ENCODE data around the gene NAT14. TPM values are rescaled to one million over a fixed set of nuclear protein-coding genes. Genes with fewer than 3 reads are reported as not detected.
A peak's percentile ranks its signal among the peaks of the same experiment; 100 is the strongest.

NAT14 gene
- total and polyA plus RNA-seq, 2 donors from 2014 or later, result 42.6 to 45.0 TPM

GRCh38 chr19:55479045-55479444 lies 5.9 kb upstream of the NAT14 start:
- Histone ChIP-seq H3K36me3 (ENCODE audit: control insufficient read depth in 2 of 3, insufficient read depth in 3 of 3, low read length in 3 of 3) (no peaks in the 10 kb centered on the region), H3K27ac (ENCODE audit: low read depth in 2 of 2, low read length in 2 of 2) (peak overlapping the region in 1 of 2 donors; percentile 13), H3K27me3 (ENCODE audit: control insufficient read depth, insufficient read depth, low read length) (no peaks in the 10 kb centered on the region), H3K4me1 (ENCODE audit: control insufficient read depth in 2 of 3, insufficient read depth in 2 of 3, low read depth in 1 of 3, low read length in 3 of 3) (peaks cover 2 to 30% (median 29%) of the 10 kb centered on the region in 3 donors), H3K9ac (ENCODE audit: low read length in 3 of 3) (no peak overlapping the region), H3K9me3 (ENCODE audit: control insufficient read depth in 2 of 3, insufficient read depth in 1 of 3, low read length in 3 of 3) (no peaks in the 10 kb centered on the region), H3K4me3 (ENCODE audit: low read length in 3 of 3) (no peak overlapping the region)
- DNase-seq (no peak), FAIRE-seq (no peak)
- no peak for TF ChIP-seq CTCF (IDR thresholded peaks at IDR 0.05; ENCODE audit: borderline replicate concordance, extremely low read depth, insufficient read depth)
- intact Hi-C loops (cut with DNase I), result no loop called here

GRCh38 chr19:55479451-55480230 lies 5.3 kb upstream of the NAT14 start:
- Histone ChIP-seq H3K9ac (ENCODE audit: low read length in 3 of 3) (no peak overlapping the region), H3K4me1 (ENCODE audit: control insufficient read depth in 2 of 3, insufficient read depth in 2 of 3, low read depth in 1 of 3, low read length in 3 of 3) (peaks cover 2 to 30% (median 23%) of the 10 kb centered on the region in 3 donors), H3K27me3 (ENCODE audit: control insufficient read depth, insufficient read depth, low read length) (no peaks in the 10 kb centered on the region), H3K36me3 (ENCODE audit: control insufficient read depth in 2 of 3, insufficient read depth in 3 of 3, low read length in 3 of 3) (no peaks in the 10 kb centered on the region), H3K4me3 (ENCODE audit: low read length in 3 of 3) (no peak overlapping the region), H3K9me3 (ENCODE audit: control insufficient read depth in 2 of 3, insufficient read depth in 1 of 3, low read length in 3 of 3) (no peaks in the 10 kb centered on the region), H3K27ac (ENCODE audit: low read depth in 2 of 2, low read length in 2 of 2) (peak overlapping the region in 1 of 2 donors; percentile 43)
- DNase-seq (no peak), FAIRE-seq (no peak)
- no peak for TF ChIP-seq CTCF (IDR thresholded peaks at IDR 0.05; ENCODE audit: borderline replicate concordance, extremely low read depth, insufficient read depth)
- intact Hi-C loops (cut with DNase I), result no loop called here

DNA sequence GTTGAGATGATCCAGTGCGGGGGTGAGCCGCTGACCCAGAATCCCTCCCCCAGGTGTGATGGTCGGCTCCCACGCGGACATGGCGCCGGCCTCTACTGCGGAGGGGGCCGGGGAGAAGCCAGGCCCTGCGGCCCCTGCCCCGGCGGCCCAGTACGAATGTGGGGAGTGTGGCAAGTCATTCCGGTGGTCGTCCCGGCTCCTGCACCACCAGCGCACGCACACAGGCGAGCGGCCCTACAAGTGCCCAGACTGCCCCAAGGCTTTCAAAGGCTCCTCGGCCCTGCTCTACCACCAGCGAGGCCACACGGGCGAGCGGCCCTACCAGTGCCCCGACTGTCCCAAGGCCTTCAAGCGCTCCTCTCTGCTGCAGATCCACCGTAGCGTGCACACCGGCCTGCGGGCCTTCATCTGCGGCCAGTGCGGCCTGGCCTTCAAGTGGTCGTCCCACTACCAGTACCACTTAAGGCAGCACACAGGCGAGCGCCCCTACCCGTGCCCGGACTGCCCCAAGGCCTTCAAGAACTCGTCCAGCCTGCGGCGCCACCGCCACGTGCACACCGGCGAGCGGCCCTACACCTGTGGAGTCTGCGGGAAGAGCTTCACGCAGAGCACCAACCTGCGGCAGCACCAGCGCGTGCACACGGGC lies 3.7 kb upstream of the NAT14 start:
- no peak for TF ChIP-seq CTCF (IDR thresholded peaks at IDR 0.05; ENCODE audit: borderline replicate concordance, extremely low read depth, insufficient read depth)
- FAIRE-seq (no peak), DNase-seq (peak in 2 of 5 donors; percentile 53 to 75)
- H3K36me3 ChIP-seq (ENCODE audit: control insufficient read depth in 2 of 3, insufficient read depth in 3 of 3, low read length in 3 of 3), result no peaks in the 10 kb centered on the region
- H3K27me3 ChIP-seq (ENCODE audit: control insufficient read depth, insufficient read depth, low read length), result no peaks in the 10 kb centered on the region
- H3K27ac ChIP-seq (ENCODE audit: low read depth in 2 of 2, low read length in 2 of 2), result no peak overlapping the region
- H3K4me3 ChIP-seq (ENCODE audit: low read length in 3 of 3), result no peak overlapping the region
- no peaks in the 10 kb centered on the region for H3K9me3 ChIP-seq (ENCODE audit: control insufficient read depth in 2 of 3, insufficient read depth in 1 of 3, low read length in 3 of 3)
- intact Hi-C loops (cut with DNase I), result no loop called here
- no peak overlapping the region for H3K9ac ChIP-seq (ENCODE audit: low read length in 3 of 3)
- peaks cover 0 to 25% (median 16%) of the 10 kb centered on the region in 3 donors for H3K4me1 ChIP-seq (ENCODE audit: control insufficient read depth in 2 of 3, insufficient read depth in 2 of 3, low read depth in 1 of 3, low read length in 3 of 3)
